Measurements from ENCODE around the gene TMEM247. TPM values are rescaled to one million over a fixed set of nuclear protein-coding genes. Genes with fewer than 3 reads are reported as not detected.

Gene TMEM247
- total RNA-seq, 1 experiment from 2014 or later, result not detected

- Histone ChIP-seq H2BK12ac (ENCODE audit: insufficient read length, low read depth, low read length) (no peak overlapping the region), H3K14ac (ENCODE audit: insufficient read depth, low read length) (no peak overlapping the region), H3K4me1 (ENCODE audit: insufficient read depth, low read length) (no peaks in the 10 kb centered on the region; the same call in 1 of the 2 replicates), H3K56ac (ENCODE audit: insufficient read length, low read depth, low read length) (no peak overlapping the region), H3K9ac (ENCODE audit: extremely low read depth, insufficient read length, low read length) (no peak overlapping the region), H3K23ac (ENCODE audit: insufficient read length, low read depth, low read length) (no peak overlapping the region), H4K8ac (replicated peaks; ENCODE audit: insufficient read length, low read depth, low read length) (no peak overlapping the region), H3K18ac (ENCODE audit: insufficient read length, low read depth, low read length) (no peak overlapping the region), H3K27me3 (ENCODE audit: insufficient read depth, low read length) (no peaks in the 10 kb centered on the region), H2BK15ac (ENCODE audit: low read depth, low read length) (no peak overlapping the region), H3K79me1 (ENCODE audit: insufficient read depth, low read depth, low read length, poor library complexity, severe bottlenecking) (no peaks in the 10 kb centered on the region), H3T11ph (ENCODE audit: low read length) (no peak overlapping the region), H3K9me3 (ENCODE audit: control insufficient read depth, low read depth, low read length) (no peaks in the 10 kb centered on the region), H3K27ac (ENCODE audit: insufficient read length, low read depth, low read length) (no peak overlapping the region), H3K79me2 (ENCODE audit: insufficient read depth, low read length) (no peaks in the 10 kb centered on the region), H3K4ac (ENCODE audit: low read depth, low read length) (no peak overlapping the region), H3K4me2 (ENCODE audit: insufficient read depth, insufficient read length, low read length) (no peak overlapping the region), H2AK5ac (ENCODE audit: insufficient read length, low read length) (no peak overlapping the region), H4K91ac (ENCODE audit: insufficient read length, low read depth, low read length) (no peak overlapping the region), H2BK120ac (ENCODE audit: low read depth, low read length, poor library complexity, severe bottlenecking) (no peak overlapping the region), H3K23me2 (ENCODE audit: insufficient read length, low read depth, low read length, poor library complexity, severe bottlenecking) (no peaks in the 10 kb centered on the region), H4K5ac (ENCODE audit: insufficient read length, low read depth, low read length) (no peak overlapping the region), H2BK5ac (ENCODE audit: insufficient read length, low read length) (no peak overlapping the region), H2BK20ac (ENCODE audit: low read depth, low read length, poor library complexity, severe bottlenecking) (no peak overlapping the region), H2AFZ (ENCODE audit: low read length) (no peak overlapping the region), H4K20me1 (ENCODE audit: control insufficient read depth, insufficient read depth, insufficient read length) (no peaks in the 10 kb centered on the region)
- WGBS (ENCODE audit: extremely low coverage, insufficient read length, low lambda C conversion rate), result no CpG with 5 or more reads among the region's 4 CpGs
- no peak overlapping the region for H3K4me3 Mint-ChIP-seq
- no peaks in the 10 kb centered on the region; a peak in 1 of 7 replicates for H3K36me3 Mint-ChIP-seq (ENCODE audit: insufficient read depth in 1 of 3, low read depth in 3 of 3)
- no peak for TF ChIP-seq CTCF (conservative IDR thresholded peaks at IDR 0.05)
- peaks cover 10 to 12% of the 10 kb centered on the region in 2 experiments for H3K4me1 Mint-ChIP-seq
- H3K27me3 Mint-ChIP-seq (ENCODE audit: low read depth), result 0 out of 2 replicates have a peak, but pooled peaks cover 1% of the 10 kb centered on the region
- no peak overlapping the region for H3K27ac Mint-ChIP-seq
- no peaks in the 10 kb centered on the region for H3K9me3 Mint-ChIP-seq
- no peak for DNase-seq
Observed at GRCh38 chr2:46435796-46436360, 43.5 kb upstream of the TMEM247 start.

Data from H9 (cell line).